SU-DHL-6 (cell line): ENCODE results near the gene SLC27A4.

Experiments
- CTCF ChIP-seq: fragments of 200-600 bp; sonication (generic); IDR thresholded peaks from one replicate; pipeline ENCODE4 v1.5.1; 2017; ENCODE audit warnings: antibody characterized with exemption, mild to moderate bottlenecking, low read length, moderate library complexity; ENCODE audit not compliant: insufficient read depth, poor library complexity, severe bottlenecking
- EZH2phosphoT487 ChIP-seq: fragments of 200-600 bp; sonication (generic), shearing (Covaris generic); conservative IDR thresholded peaks from 2 replicates; pipeline ENCODE4 v1.6.1; 2018; ENCODE audit warnings: mild to moderate bottlenecking, antibody characterized with exemption, low read length, moderate library complexity, mixed read lengths

- TF ChIP-seq CTCF (no peak), EZH2phosphoT487 (no peak)
These were observed 56.8 kb downstream of the SLC27A4 start for GRCh38 chr9:128396970-128397613.
